ENCODE measurements around the gene ELN.
"Not testable (repeated sequence)": the region's sequence is repeated elsewhere in the genome, so short reads cannot be mapped to it uniquely, and the experiment has no call there.

GRCh38 chr7:74011421-74011820, 16.6 kb upstream of the ELN start:
- TF ChIP-seq CTCF (IDR thresholded peaks at IDR 0.05); REST (IDR thresholded peaks at IDR 0.05; ENCODE audit: insufficient read depth in 1 of 2, low read depth in 2 of 2, low read length in 1 of 2); SIN3A (IDR thresholded peaks at IDR 0.05; ENCODE audit: borderline replicate concordance, insufficient read depth, low read depth, low read length); POLR2AphosphoS5 (IDR thresholded peaks at IDR 0.05; ENCODE audit: low read depth, low read length); TCF7L2 (IDR thresholded peaks at IDR 0.05; ENCODE audit: low read depth, low read length): not testable (repeated sequence)
